OCI-LY3 (cell line): ENCODE measurements around the gene NANOG.
"Not testable (repeated sequence)": the region's sequence is repeated elsewhere in the genome, so short reads cannot be mapped to it uniquely, and the experiment has no call there.

ENCODE experiments used
- H2AFZ ChIP-seq: fragments of 200-600, 300-600 bp; shearing (Covaris generic); 2 replicates; pipeline ENCODE4 v1.6.0; 2014; ENCODE audit warnings: antibody characterized with exemption, low read depth, low read length
- H3K27ac ChIP-seq: fragments of 200-600, 300-600 bp; sonication (generic); 2 replicates; pipeline ENCODE4 v1.5.1; 2014; ENCODE audit warnings: mild to moderate bottlenecking, low read length, moderate library complexity, mixed read lengths
- H3K27me3 ChIP-seq: fragments of 200-600, 300-600 bp; sonication (generic); 2 replicates; pipeline ENCODE4 v1.6.1; 2014; ENCODE audit warnings: low read depth, low read length, mixed read lengths
- H3K36me3 ChIP-seq: fragments of 200-600, 300-600 bp; sonication (generic); replicated peaks from 2 replicates; pipeline ENCODE3; 2014; ENCODE audit warnings: low read depth, low read length, mixed read lengths
- H3K4me1 ChIP-seq: fragments of 300-600, 200-600 bp; sonication (generic); 2 replicates; pipeline ENCODE4 v1.6.1; 2014; ENCODE audit warnings: low read length, mixed read lengths
- H3K4me2 ChIP-seq: fragments of 200-600, 300-600 bp; sonication (generic); 2 replicates; pipeline ENCODE4 v1.6.1; 2014; ENCODE audit warnings: low read length, mixed read lengths
- H3K4me3 ChIP-seq: fragments of 300-600, 200-600 bp; sonication (generic); 2 replicates; pipeline ENCODE4 v1.5.1; 2014; ENCODE audit warnings: antibody characterized with exemption, mild to moderate bottlenecking, low read length, moderate library complexity
- H3K79me2 ChIP-seq: fragments of 300-600, 200-600 bp; shearing (Covaris generic); 2 replicates; pipeline ENCODE4 v1.6.1; 2014; ENCODE audit warnings: mild to moderate bottlenecking, low read length, mixed read lengths
- H3K9ac ChIP-seq: fragments of 300-600, 200-600 bp; shearing (Covaris generic); 2 replicates; pipeline ENCODE4 v1.6.0; 2014; ENCODE audit warnings: mild to moderate bottlenecking, low read length, moderate library complexity
- H3K9me3 ChIP-seq: fragments of 200-600, 300-600 bp; shearing (Covaris generic); 2 replicates; pipeline ENCODE4 v1.6.1; 2014; ENCODE audit warnings: low read length, mixed read lengths; ENCODE audit not compliant: insufficient read depth
- H4K20me1 ChIP-seq: fragments of 200-600, 300-600 bp; sonication (generic); 2 replicates; pipeline ENCODE4 v1.6.1; 2016; ENCODE audit warnings: low read length, mixed read lengths; ENCODE audit not compliant: insufficient read depth
- CTCF ChIP-seq: fragments of 200-600, 300-600 bp; sonication (generic); IDR thresholded peaks from 2 replicates; pipeline ENCODE4 v1.5.1; 2014; ENCODE audit warnings: antibody characterized with exemption, low read length, low read depth
- EZH2phosphoT487 ChIP-seq: fragments of 200-600 bp; shearing (Covaris generic); IDR thresholded peaks from 2 replicates; pipeline ENCODE4 v1.6.1; 2018; ENCODE audit warnings: antibody characterized with exemption, mixed run types, low read depth

The NANOG gene

GRCh38 chr12:7784701-7785100 is 4.5 kb upstream of the NANOG start:
- H3K4me2 ChIP-seq, result no peak overlapping the region
- no peak for TF ChIP-seq EZH2phosphoT487
- TF ChIP-seq CTCF, result no peak
- H3K79me2 ChIP-seq, result no peaks in the 10 kb centered on the region

GRCh38 chr12:7787574-7788293 is 1.5 kb upstream of the NANOG start:
- H3K4me3 ChIP-seq, result no peak overlapping the region
- H3K4me2 ChIP-seq, result peak overlapping the region; percentile 39
- H3K4me1 ChIP-seq, result peaks cover 8% of the 10 kb centered on the region
- no peak overlapping the region for H2AFZ ChIP-seq
- H3K27me3 ChIP-seq, result peaks cover 3% of the 10 kb centered on the region; the same call in 1 of the 2 replicates
- H3K36me3 ChIP-seq, result no peaks in the 10 kb centered on the region
- no peaks in the 10 kb centered on the region for H4K20me1 ChIP-seq
- H3K79me2 ChIP-seq, result no peaks in the 10 kb centered on the region
- no peak overlapping the region for H3K27ac ChIP-seq
- no peaks in the 10 kb centered on the region for H3K9me3 ChIP-seq
- TF ChIP-seq EZH2phosphoT487, result no peak
- TF ChIP-seq CTCF, result no peak
- no peak overlapping the region for H3K9ac ChIP-seq

More at GRCh38 chr12:7784701-7785100, 4.5 kb upstream of the NANOG start:
- H3K9me3 ChIP-seq, result no peaks in the 10 kb centered on the region
- peaks cover 8% of the 10 kb centered on the region for H3K4me1 ChIP-seq
- no peaks in the 10 kb centered on the region for H4K20me1 ChIP-seq
- H3K27me3 ChIP-seq, result peaks cover 3% of the 10 kb centered on the region; the same call in 1 of the 2 replicates
- no peak overlapping the region for H3K4me3 ChIP-seq
- no peak overlapping the region for H3K27ac ChIP-seq
- H3K9ac ChIP-seq, result no peak overlapping the region
- H3K36me3 ChIP-seq, result no peaks in the 10 kb centered on the region
- no peak overlapping the region for H2AFZ ChIP-seq

GRCh38 chr12:7788294-7788660 is 925 bp upstream of the NANOG start:
- Histone ChIP-seq H3K27me3 (peaks cover 3% of the 10 kb centered on the region; the same call in 1 of the 2 replicates), H2AFZ (no peak overlapping the region), H3K9ac (no peak overlapping the region), H3K4me1 (peaks cover 8% of the 10 kb centered on the region), H3K36me3 (no peaks in the 10 kb centered on the region), H3K4me2 (peak overlapping the region; percentile 39), H3K27ac (no peak overlapping the region), H3K9me3 (no peaks in the 10 kb centered on the region), H4K20me1 (no peaks in the 10 kb centered on the region), H3K79me2 (no peaks in the 10 kb centered on the region), H3K4me3 (no peak overlapping the region)
- TF ChIP-seq CTCF, result no peak
- TF ChIP-seq EZH2phosphoT487, result no peak

- H3K36me3 ChIP-seq, result no peaks in the 10 kb centered on the region
- no peak overlapping the region for H2AFZ ChIP-seq
- no peak overlapping the region for H3K9ac ChIP-seq
- peaks cover 3% of the 10 kb centered on the region; the same call in 1 of the 2 replicates for H3K27me3 ChIP-seq
- no peak for TF ChIP-seq EZH2phosphoT487
- TF ChIP-seq CTCF, result no peak
- H3K27ac ChIP-seq, result no peak overlapping the region
- no peak overlapping the region for H3K4me2 ChIP-seq
- H4K20me1 ChIP-seq, result no peaks in the 10 kb centered on the region
- H3K79me2 ChIP-seq, result no peaks in the 10 kb centered on the region
- no peak overlapping the region for H3K4me3 ChIP-seq
- peaks cover 3% of the 10 kb centered on the region for H3K4me1 ChIP-seq
- H3K9me3 ChIP-seq, result no peaks in the 10 kb centered on the region
Observed at GRCh38 chr12:7793211-7793610, 4.0 kb downstream of the NANOG start.

- not testable (repeated sequence) for H3K27ac ChIP-seq, H3K4me1 ChIP-seq, H3K9me3 ChIP-seq
Observed at GRCh38 chr12:7797269-7797668, 8.1 kb downstream of the NANOG start.

More at GRCh38 chr12:7797269-7797668, 8.1 kb downstream of the NANOG start:
- not testable (repeated sequence) for H4K20me1 ChIP-seq, H3K27me3 ChIP-seq, H2AFZ ChIP-seq, H3K4me3 ChIP-seq, H3K4me2 ChIP-seq, H3K9ac ChIP-seq, H3K36me3 ChIP-seq, H3K79me2 ChIP-seq
